CD8-positive, alpha-beta memory T cell (primary cell): ENCODE data around the gene APOA5. TPM values are rescaled to one million over a fixed set of nuclear protein-coding genes. Genes with fewer than 3 reads are reported as not detected.
A peak's percentile ranks its signal among the peaks of the same experiment; 100 is the strongest.
"Not testable (repeated sequence)": the region's sequence is repeated elsewhere in the genome, so short reads cannot be mapped to it uniquely, and the experiment has no call there.

Experiments used
- CTCF ChIA-PET: fragments of 350-600 bp; sonication (Branson Sonifier 250); formaldehyde crosslinking; loops from one replicate; lab custom pipeline; 2021; ENCODE audit warnings: antibody characterized with exemption; lab: Charles Lee
- POLR2A ChIA-PET: fragments of 350-600 bp; sonication (Branson Sonifier 250); formaldehyde crosslinking; loops from one replicate; lab custom pipeline; 2021; ENCODE audit warnings: antibody characterized with exemption; lab: Charles Lee
- DNase-seq, 5 donors: peaks; one replicate each; pipeline versions ENCODE4 v3.0.0 to v3.0.0-alpha.2; 2020 to 2022; ENCODE audit warnings: mixed read lengths in 1 of 5
- H3K27ac ChIP-seq: one replicate; pipeline ENCODE4 v1.7.0; 2013; ENCODE audit warnings: low read depth, mild to moderate bottlenecking, low read length, moderate library complexity
- H3K27me3 ChIP-seq: 2 replicates; pipeline ENCODE4 v1.7.0; 2013; ENCODE audit warnings: low read length, mild to moderate bottlenecking; ENCODE audit not compliant: insufficient read depth, poor library complexity, severe bottlenecking
- H3K36me3 ChIP-seq: 2 replicates; pipeline ENCODE4 v1.7.0; 2013; ENCODE audit warnings: mild to moderate bottlenecking, low read length, moderate library complexity; ENCODE audit not compliant: insufficient read depth
- H3K4me1 ChIP-seq: 2 replicates; pipeline ENCODE4 v1.7.0; 2013; ENCODE audit warnings: mild to moderate bottlenecking, low read length, moderate library complexity; ENCODE audit not compliant: insufficient read depth
- H3K4me3 ChIP-seq: 2 replicates; pipeline ENCODE4 v1.7.0; 2013; ENCODE audit warnings: mild to moderate bottlenecking, low read length
- H3K9me3 ChIP-seq: 2 replicates; pipeline ENCODE4 v1.7.0; 2013; ENCODE audit warnings: mild to moderate bottlenecking, low read length
- H3K27ac Mint-ChIP-seq, 8 donors: one replicate each; pipeline ENCODE4 v1.8.0; 2020 to 2021; ENCODE audit warnings: mixed read lengths in 8 of 8, mild to moderate bottlenecking in 6 of 8, inconsistent platforms in 3 of 8, moderate library complexity in 3 of 8
- H3K27me3 Mint-ChIP-seq, 2 donors: one replicate each; pipeline ENCODE4 v1.8.0; 2020 to 2021; ENCODE audit warnings: mixed read lengths in 2 of 2, mild to moderate bottlenecking in 1 of 2, moderate library complexity in 1 of 2
- H3K36me3 Mint-ChIP-seq, 3 donors: one replicate each; pipeline ENCODE4 v1.8.0; 2020 to 2021; ENCODE audit warnings: mixed read lengths in 3 of 3, inconsistent platforms in 1 of 3, mild to moderate bottlenecking in 1 of 3
- H3K4me1 Mint-ChIP-seq, 3 donors: one replicate each; pipeline ENCODE4 v1.8.0; 2020 to 2021; ENCODE audit warnings: mixed read lengths in 3 of 3, inconsistent platforms in 1 of 3, mild to moderate bottlenecking in 1 of 3
- H3K4me3 Mint-ChIP-seq, 7 donors: one replicate each; pipeline ENCODE4 v1.8.0; 2020 to 2021; ENCODE audit warnings: mixed read lengths in 7 of 7, mild to moderate bottlenecking in 6 of 7, moderate library complexity in 4 of 7, inconsistent platforms in 2 of 7
- H3K9me3 Mint-ChIP-seq, 5 donors: one replicate each; pipeline ENCODE4 v1.8.0; 2020 to 2022; ENCODE audit warnings: mixed read lengths in 5 of 5, mild to moderate bottlenecking in 3 of 5, moderate library complexity in 2 of 5, inconsistent platforms in 1 of 5
- polyA plus RNA-seq: library from polyadenylated mRNA; unstranded; fragments of 300-500 nt; fragmentation: Illumina TruSeq; gene quantifications from one replicate; pipeline ENCODE4 v1.2.3, GENCODE V29; 2021
- total RNA-seq, 2 experiments: library from RNA; stranded (reverse); gene quantifications; one replicate each; pipeline ENCODE4 v1.2.3, GENCODE V29; 2021

APOA5 gene
- total and polyA plus RNA-seq, 3 experiments from 2014 or later = not detected

DNA sequence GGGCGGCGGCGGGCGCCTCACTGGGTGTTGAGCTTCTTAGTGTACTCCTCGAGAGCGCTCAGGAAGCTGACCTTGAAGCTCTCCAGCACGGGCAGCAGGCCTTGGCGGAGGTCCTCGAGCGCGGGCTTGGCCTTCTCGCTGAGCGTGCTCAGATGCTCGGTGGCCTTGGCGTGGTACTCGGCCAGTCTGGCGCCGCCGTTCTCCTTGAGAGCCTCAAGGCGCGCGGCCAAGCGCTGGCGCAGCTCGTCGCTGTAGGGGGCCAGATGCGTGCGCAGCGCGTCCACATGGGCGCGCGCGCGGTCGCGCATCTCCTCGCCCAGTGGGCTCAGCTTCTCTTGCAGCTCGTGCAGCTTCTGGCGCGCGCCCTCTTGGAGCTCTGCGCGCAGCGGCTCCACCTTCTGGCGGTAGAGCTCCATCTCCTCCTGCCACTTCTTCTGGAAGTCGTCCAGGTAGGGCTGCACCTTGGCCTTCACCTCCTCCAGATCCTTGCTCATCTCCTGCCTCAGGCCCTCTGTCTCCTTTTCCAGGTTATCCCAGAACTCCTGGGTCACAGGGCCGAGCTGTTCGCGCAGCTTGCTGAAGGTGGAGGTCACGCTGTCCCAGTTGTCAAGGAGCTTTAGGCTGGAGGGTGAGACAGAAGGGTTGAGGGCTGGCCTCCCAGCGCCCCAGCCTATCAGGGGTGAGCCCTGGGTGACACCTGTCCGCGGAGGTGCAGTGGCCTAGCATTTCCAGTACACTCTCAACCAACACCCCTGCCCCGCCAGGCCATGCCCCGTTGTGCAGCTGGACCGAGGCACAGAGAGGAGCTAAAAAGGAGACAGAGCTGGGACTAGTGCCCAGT, 44.3 kb upstream of the APOA5 start:
- Mint-ChIP-seq H3K9me3 (no peaks in the 10 kb centered on the region), H3K4me1 (peaks cover 5 to 28% (median 9%) of the 10 kb centered on the region in 3 donors), H3K27me3 (peaks cover 0 to 1% of the 10 kb centered on the region in 2 donors), H3K4me3 (peak overlapping the region; percentile 79 to 93 (median 82)), H3K27ac (peak overlapping the region; percentile 29 to 81 (median 61)), H3K36me3 (no peaks in the 10 kb centered on the region)
- peak overlapping the region; percentile 78 for H3K4me3 ChIP-seq
- ChIA-PET POLR2A (interaction anchor here (0.8 to 1.8 kb wide), 9 partner anchors 11 to 263 kb away, joined by 3 to 28 read pairs (median 7); partner anchors contain the start of genes APOA5, BUD13, SIK3 and ZPR1), CTCF (interaction anchor here (0.6 to 8.4 kb wide), 54 partner anchors 8 to 395 kb away, joined by 3 to 101 read pairs (median 4); partner anchors contain the start of genes APOA4, APOA5, BUD13 and PAFAH1B2)
- H3K9me3 ChIP-seq = no peaks in the 10 kb centered on the region
- H3K27me3 ChIP-seq = no peaks in the 10 kb centered on the region
- H3K4me1 ChIP-seq = peaks cover 7% of the 10 kb centered on the region
- DNase-seq = peak; percentile 64 to 89 (median 79)
- H3K27ac ChIP-seq = peak overlapping the region; percentile 31
- H3K36me3 ChIP-seq = no peaks in the 10 kb centered on the region

GRCh38 chr11:116835042-116835772, 43.5 kb upstream of the APOA5 start:
- peak overlapping the region; percentile 78 for H3K4me3 ChIP-seq
- Mint-ChIP-seq H3K27ac (peak overlapping the region in 5 of 8 donors; percentile 64 to 90 (median 79)), H3K4me1 (peaks cover 5 to 20% (median 9%) of the 10 kb centered on the region in 3 donors), H3K4me3 (peak overlapping the region; percentile 79 to 93 (median 82)), H3K9me3 (no peaks in the 10 kb centered on the region), H3K27me3 (peaks cover 0 to 1% of the 10 kb centered on the region in 2 donors), H3K36me3 (no peaks in the 10 kb centered on the region)
- no peak for DNase-seq
- peaks cover 7% of the 10 kb centered on the region for H3K4me1 ChIP-seq
- ChIA-PET POLR2A (interaction anchor here (0.8 to 1.8 kb wide), 9 partner anchors 12 to 264 kb away, joined by 3 to 28 read pairs (median 7); partner anchors contain the start of genes APOA5, BUD13, SIK3 and ZPR1), CTCF (interaction anchor here (0.6 to 8.4 kb wide), 51 partner anchors 8 to 396 kb away, joined by 3 to 101 read pairs (median 5); partner anchors contain the start of genes APOA4, APOA5, BUD13 and PAFAH1B2)
- H3K9me3 ChIP-seq = no peaks in the 10 kb centered on the region
- H3K27ac ChIP-seq = peak overlapping the region; percentile 31
- H3K27me3 ChIP-seq = no peaks in the 10 kb centered on the region
- no peaks in the 10 kb centered on the region for H3K36me3 ChIP-seq

- H3K4me3 ChIP-seq, DNase-seq, H3K36me3 ChIP-seq, H3K9me3 ChIP-seq, H3K9me3 Mint-ChIP-seq, H3K4me1 ChIP-seq, H3K27me3 Mint-ChIP-seq, H3K27ac ChIP-seq, H3K27me3 ChIP-seq, H3K36me3 Mint-ChIP-seq: not testable (repeated sequence)
- Mint-ChIP-seq H3K4me1 (peaks cover 5 to 17% (median 9%) of the 10 kb centered on the region in 3 donors), H3K27ac (peak overlapping the region in 3 of 8 donors; percentile 40 to 90 (median 64)), H3K4me3 (peak overlapping the region in 6 of 7 donors; percentile 62 to 82 (median 69))
- ChIA-PET POLR2A (interaction anchor here (0.6 kb wide), 1 partner anchor 309 kb away, joined by 7 read pairs; no protein-coding TSS in a partner anchor), CTCF (interaction anchor here (0.8 to 8.4 kb wide), 6 partner anchors 18 to 392 kb away, joined by 3 to 101 read pairs (median 4); partner anchors contain the start of genes APOA5 and ZPR1)
Observed at GRCh38 chr11:116834535-116835041, 42.9 kb upstream of the APOA5 start.

GRCh38 chr11:116833816-116834534, 42.3 kb upstream of the APOA5 start:
- Mint-ChIP-seq H3K27ac (peak overlapping the region in 3 of 8 donors; percentile 20 to 71 (median 43)), H3K27me3 (peaks cover 0 to 1% of the 10 kb centered on the region in 2 donors), H3K9me3 (no peaks in the 10 kb centered on the region), H3K36me3 (no peaks in the 10 kb centered on the region), H3K4me3 (peak overlapping the region in 5 of 7 donors; percentile 49 to 78 (median 59)), H3K4me1 (peaks cover 5 to 16% (median 9%) of the 10 kb centered on the region in 3 donors)
- no peaks in the 10 kb centered on the region for H3K36me3 ChIP-seq
- CTCF ChIA-PET = interaction anchor here (0.8 to 8.4 kb wide), 4 partner anchors 17 to 393 kb away, joined by 3 to 101 read pairs (median 5); partner anchors contain the start of genes APOA5 and ZPR1
- H3K9me3 ChIP-seq = no peaks in the 10 kb centered on the region
- no peak overlapping the region for H3K27ac ChIP-seq
- H3K27me3 ChIP-seq = no peaks in the 10 kb centered on the region
- POLR2A ChIA-PET = interaction anchor here (0.6 kb wide), 1 partner anchor 310 kb away, joined by 7 read pairs; no protein-coding TSS in a partner anchor
- no peak for DNase-seq
- H3K4me3 ChIP-seq = no peak overlapping the region
- H3K4me1 ChIP-seq = peaks cover 7% of the 10 kb centered on the region

DNA sequence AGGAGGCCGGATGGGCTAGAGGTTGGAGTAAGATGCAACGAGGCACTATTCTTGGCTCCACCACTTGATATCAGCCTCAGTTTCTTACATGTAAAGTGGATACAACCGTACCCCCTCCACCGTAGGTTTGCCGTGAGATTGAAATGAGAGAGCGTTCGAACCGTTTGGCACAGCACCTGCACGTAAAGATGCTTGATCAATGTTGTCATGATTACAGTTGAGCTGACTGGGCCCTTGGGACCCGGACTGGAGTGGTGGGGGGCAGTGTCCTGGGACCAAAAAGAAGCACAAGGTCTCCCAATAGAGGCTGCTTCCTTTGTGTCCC, 41.8 kb upstream of the APOA5 start:
- no peak overlapping the region for H3K4me3 Mint-ChIP-seq
- H3K36me3 Mint-ChIP-seq = no peaks in the 10 kb centered on the region
- POLR2A ChIA-PET = no interaction called here
- no peak for DNase-seq
- H3K9me3 Mint-ChIP-seq = no peaks in the 10 kb centered on the region
- H3K27ac ChIP-seq = no peak overlapping the region
- peaks cover 5 to 16% (median 9%) of the 10 kb centered on the region in 3 donors for H3K4me1 Mint-ChIP-seq
- H3K27me3 ChIP-seq = no peaks in the 10 kb centered on the region
- H3K27ac Mint-ChIP-seq = no peak overlapping the region
- H3K9me3 ChIP-seq = no peaks in the 10 kb centered on the region
- no peak overlapping the region for H3K4me3 ChIP-seq
- CTCF ChIA-PET = interaction anchor here (8.4 kb wide), 1 partner anchor 44 kb away, joined by 101 read pairs; the partner anchor contains the start of genes APOA5 and ZPR1
- peaks cover 0 to 1% of the 10 kb centered on the region in 2 donors for H3K27me3 Mint-ChIP-seq
- no peaks in the 10 kb centered on the region for H3K36me3 ChIP-seq
- H3K4me1 ChIP-seq = peaks cover 7% of the 10 kb centered on the region

GRCh38 chr11:116832350-116833290, 40.9 kb upstream of the APOA5 start:
- H3K36me3 ChIP-seq = no peaks in the 10 kb centered on the region
- H3K27me3 ChIP-seq = no peaks in the 10 kb centered on the region
- H3K27ac ChIP-seq = no peak overlapping the region
- Mint-ChIP-seq H3K27me3 (peaks cover 0 to 1% of the 10 kb centered on the region in 2 donors), H3K9me3 (no peaks in the 10 kb centered on the region), H3K4me3 (no peak overlapping the region), H3K36me3 (no peaks in the 10 kb centered on the region), H3K27ac (peak overlapping the region in 1 of 8 donors; percentile 84), H3K4me1 (peaks cover 5 to 16% (median 9%) of the 10 kb centered on the region in 3 donors)
- ChIA-PET POLR2A (no interaction called here), CTCF (interaction anchor here (8.4 kb wide), 1 partner anchor 43 kb away, joined by 101 read pairs; the partner anchor contains the start of genes APOA5 and ZPR1)
- H3K4me1 ChIP-seq = peaks cover 7% of the 10 kb centered on the region
- no peak overlapping the region for H3K4me3 ChIP-seq
- DNase-seq = no peak
- H3K9me3 ChIP-seq = no peaks in the 10 kb centered on the region
